ENCODE results near the gene OPN1LW.
A peak's percentile ranks its signal among the peaks of the same experiment; 100 is the strongest.

The OPN1LW gene

DNA sequence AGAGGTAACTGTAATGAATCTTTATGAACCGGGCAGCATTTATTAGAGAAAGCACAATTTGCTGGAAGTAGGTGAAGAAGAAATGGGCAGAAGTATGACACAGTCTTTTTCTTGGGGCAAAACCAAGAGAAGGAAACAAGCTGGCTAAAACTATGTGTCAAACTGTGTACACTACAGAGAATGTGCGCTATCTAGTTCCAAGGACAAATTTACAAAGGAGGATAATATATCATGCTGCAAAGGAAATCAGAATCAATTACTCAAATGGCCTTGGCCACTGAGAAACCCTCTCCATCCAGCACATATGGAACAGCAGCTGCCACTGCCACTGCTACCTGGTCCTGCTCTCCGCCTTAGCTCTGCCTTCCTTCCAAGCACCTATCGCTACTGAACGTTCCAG, 29.4 kb upstream of the OPN1LW start:
- no peak for TF ChIP-seq CTCF (conservative IDR thresholded peaks at IDR 0.05)
- no peak for TF ChIP-seq ZFX (IDR thresholded peaks at IDR 0.05)
- H3K27ac ChIP-seq: no peak overlapping the region

DNA sequence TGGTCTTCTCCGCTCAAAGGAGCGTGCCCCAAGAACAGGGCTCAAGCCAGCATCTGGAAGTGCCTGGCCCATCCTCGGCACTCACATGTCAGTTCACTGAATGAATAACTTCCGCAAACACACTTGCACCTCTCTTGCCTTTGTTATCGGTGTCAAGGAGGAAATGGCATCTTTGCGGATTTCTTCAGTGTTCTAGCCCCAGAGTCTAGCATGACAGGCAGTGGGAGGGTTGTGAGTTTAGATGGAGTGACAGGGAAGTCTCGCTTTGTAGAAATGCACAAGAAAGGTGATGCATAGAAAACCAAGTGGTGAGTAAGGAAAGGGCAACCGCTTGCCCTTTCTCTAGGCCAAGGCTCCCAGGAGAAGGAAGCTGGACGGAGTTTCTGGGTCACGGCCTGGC, 29.0 kb upstream of the OPN1LW start:
- H3K27ac ChIP-seq: no peak overlapping the region
- TF ChIP-seq CTCF (conservative IDR thresholded peaks at IDR 0.05) (no peak), ZFX (IDR thresholded peaks at IDR 0.05) (no peak)

- TF ChIP-seq CTCF (conservative IDR thresholded peaks at IDR 0.05) (no peak), ZFX (IDR thresholded peaks at IDR 0.05) (no peak)
- H3K27ac ChIP-seq: no peak overlapping the region
These were observed 28.3 kb upstream of the OPN1LW start for GRCh38 chrX:154115750-154116149.

GRCh38 chrX:154116426-154117211, 27.4 kb upstream of the OPN1LW start:
- H3K27ac ChIP-seq: no peak overlapping the region
- TF ChIP-seq CTCF (conservative IDR thresholded peaks at IDR 0.05) (no peak), ZFX (IDR thresholded peaks at IDR 0.05) (no peak)

DNA sequence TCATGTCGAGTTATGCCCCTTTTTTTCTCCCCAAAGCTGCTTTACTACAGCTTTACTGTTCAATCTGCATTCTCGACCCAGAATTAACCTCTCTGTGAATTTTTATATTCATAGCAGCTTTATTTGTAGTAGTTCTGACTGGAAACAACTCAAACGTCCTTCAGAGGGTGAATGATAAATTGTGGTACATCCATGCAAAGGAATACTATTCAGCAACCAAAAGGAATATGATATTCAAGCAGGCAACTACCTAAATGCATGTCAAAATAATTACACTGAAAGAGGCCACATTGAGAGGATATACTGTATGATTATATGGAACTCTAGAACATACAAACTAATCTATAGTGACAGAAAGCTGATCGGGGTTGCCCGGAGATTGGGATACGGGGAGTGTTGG, 26.5 kb upstream of the OPN1LW start:
- no peak for TF ChIP-seq CTCF (conservative IDR thresholded peaks at IDR 0.05)
- TF ChIP-seq ZFX (IDR thresholded peaks at IDR 0.05): no peak
- no peak overlapping the region for H3K27ac ChIP-seq

DNA sequence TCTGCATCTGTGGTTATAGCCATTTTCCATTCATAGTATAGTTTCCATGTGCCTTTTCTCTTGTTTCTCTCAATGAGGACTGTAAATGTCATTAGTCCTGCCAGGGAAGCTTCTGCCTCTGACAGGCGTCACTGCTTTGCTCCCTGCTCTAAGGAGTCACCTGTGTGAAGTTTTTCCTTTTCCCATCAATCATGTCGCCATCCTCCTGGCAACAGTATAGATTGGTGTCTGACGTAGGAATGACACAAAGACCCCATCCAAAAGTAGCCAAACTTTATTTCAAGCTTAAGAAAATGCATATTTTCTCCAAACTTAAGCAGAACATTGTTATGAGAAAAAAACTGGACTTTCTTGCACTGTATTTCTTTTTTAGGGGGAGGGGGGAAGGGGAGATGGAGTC, 23.5 kb upstream of the OPN1LW start:
- TF ChIP-seq ZFX (IDR thresholded peaks at IDR 0.05) (no peak), CTCF (conservative IDR thresholded peaks at IDR 0.05) (no peak)
- no peak overlapping the region for H3K27ac ChIP-seq

GRCh38 chrX:154121207-154121606, 22.8 kb upstream of the OPN1LW start:
- TF ChIP-seq ZFX (IDR thresholded peaks at IDR 0.05): no peak
- no peak for TF ChIP-seq CTCF (conservative IDR thresholded peaks at IDR 0.05)
- peak overlapping the region; percentile 45 for H3K27ac ChIP-seq

All from C4-2B (cell line).